HL-60 (cell line): Measurements from ENCODE around the gene RAP1GAP2.

Source experiments
- POLR2AphosphoS5 ChIP-seq: IDR thresholded peaks from 2 replicates; pipeline ENCODE4 v1.6.1; 2012; ENCODE audit warnings: low read depth
- SPI1 ChIP-seq: IDR thresholded peaks from 2 replicates; pipeline ENCODE4 v1.6.1; 2012; ENCODE audit warnings: low read depth, mild to moderate bottlenecking, borderline replicate concordance
- TF ChIP-seq, protein P1 (sequence below): IDR thresholded peaks from one replicate; pipeline ENCODE4 v1.5.1; 2011; ENCODE audit warnings: low read length, control low read depth, inconsistent platforms; ENCODE audit not compliant: insufficient read depth

DNA sequence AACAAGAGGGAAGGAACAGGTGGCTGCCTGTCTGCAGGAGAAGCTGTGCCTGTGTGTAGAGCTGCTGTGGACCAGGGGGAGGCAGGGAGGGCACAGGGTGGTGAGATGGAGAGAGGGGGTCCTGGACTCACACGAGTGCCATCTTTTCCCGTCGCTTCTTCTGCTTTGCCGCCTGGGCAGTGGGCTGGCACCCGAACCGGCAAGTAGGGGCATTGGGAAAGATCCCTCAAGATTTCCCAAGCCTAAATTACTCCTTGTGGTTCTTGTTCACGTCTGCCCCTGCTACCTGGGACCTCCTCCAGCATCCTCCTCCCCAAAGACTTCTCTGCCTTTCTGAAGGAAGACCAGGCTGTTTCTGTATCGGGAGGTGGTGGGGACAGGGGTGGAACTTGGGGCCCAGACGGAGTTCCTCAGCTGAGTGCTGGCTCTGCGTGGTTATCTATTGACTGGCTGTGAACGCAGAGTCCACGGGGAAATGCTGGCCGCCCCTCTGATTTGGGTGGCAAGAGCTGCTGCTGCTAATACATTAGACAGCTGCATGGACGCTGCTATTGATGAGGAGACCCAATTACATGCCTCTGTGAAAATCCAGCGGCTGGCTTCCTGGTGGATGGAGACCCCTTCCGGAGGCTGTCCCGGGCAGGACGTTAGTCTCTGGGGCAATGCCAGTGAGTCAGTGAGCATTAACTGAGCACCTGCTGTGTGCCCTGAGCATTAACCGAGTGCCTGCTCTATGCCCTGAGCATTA lies 152.7 kb downstream of the RAP1GAP2 start:
- TF ChIP-seq, protein P1, sequence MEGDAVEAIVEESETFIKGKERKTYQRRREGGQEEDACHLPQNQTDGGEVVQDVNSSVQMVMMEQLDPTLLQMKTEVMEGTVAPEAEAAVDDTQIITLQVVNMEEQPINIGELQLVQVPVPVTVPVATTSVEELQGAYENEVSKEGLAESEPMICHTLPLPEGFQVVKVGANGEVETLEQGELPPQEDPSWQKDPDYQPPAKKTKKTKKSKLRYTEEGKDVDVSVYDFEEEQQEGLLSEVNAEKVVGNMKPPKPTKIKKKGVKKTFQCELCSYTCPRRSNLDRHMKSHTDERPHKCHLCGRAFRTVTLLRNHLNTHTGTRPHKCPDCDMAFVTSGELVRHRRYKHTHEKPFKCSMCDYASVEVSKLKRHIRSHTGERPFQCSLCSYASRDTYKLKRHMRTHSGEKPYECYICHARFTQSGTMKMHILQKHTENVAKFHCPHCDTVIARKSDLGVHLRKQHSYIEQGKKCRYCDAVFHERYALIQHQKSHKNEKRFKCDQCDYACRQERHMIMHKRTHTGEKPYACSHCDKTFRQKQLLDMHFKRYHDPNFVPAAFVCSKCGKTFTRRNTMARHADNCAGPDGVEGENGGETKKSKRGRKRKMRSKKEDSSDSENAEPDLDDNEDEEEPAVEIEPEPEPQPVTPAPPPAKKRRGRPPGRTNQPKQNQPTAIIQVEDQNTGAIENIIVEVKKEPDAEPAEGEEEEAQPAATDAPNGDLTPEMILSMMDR, result no peak
- TF ChIP-seq POLR2AphosphoS5, result no peak
- TF ChIP-seq SPI1, result no peak
